Measurements from ENCODE around the gene ZNF48.

The ZNF48 gene

GRCh38 chr16:30407102-30407803 lies 12.0 kb downstream of the ZNF48 start, which contains the start of gene ZNF771:
Gene ZNF771 (plus strand): TSS chr16:30407606. CDS start chr16:30408054, 448 bp downstream.
- TF ChIP-seq SIN3A (IDR thresholded peaks at IDR 0.05; ENCODE audit: borderline replicate concordance, insufficient read depth, low read length) (peak; percentile 27; the same call in 1 of the 2 replicates), REST (IDR thresholded peaks at IDR 0.05; ENCODE audit: insufficient read depth in 1 of 2, low read depth in 2 of 2, low read length in 2 of 2) (no peak), TAF1 (IDR thresholded peaks at IDR 0.05; ENCODE audit: borderline replicate concordance, insufficient read depth, low read length) (peak; percentile 70; the same call in 1 of the 2 replicates), FOXP2 (optimal IDR thresholded peaks at IDR 0.05; ENCODE audit: borderline replicate concordance, extremely low read depth, extremely low read length, insufficient read depth) (peak; percentile 7), POLR2AphosphoS5 (IDR thresholded peaks at IDR 0.05; ENCODE audit: low read depth, low read length) (peak; percentile 84)

GRCh38 chr16:30407804-30408534 lies 12.7 kb downstream of the ZNF48 start:
- no peak for TF ChIP-seq POLR2AphosphoS5 (IDR thresholded peaks at IDR 0.05; ENCODE audit: low read depth, low read length)
- no peak for TF ChIP-seq FOXP2 (optimal IDR thresholded peaks at IDR 0.05; ENCODE audit: borderline replicate concordance, extremely low read depth, extremely low read length, insufficient read depth)
- TF ChIP-seq SIN3A (IDR thresholded peaks at IDR 0.05; ENCODE audit: borderline replicate concordance, insufficient read depth, low read length), result no peak
- no peak for TF ChIP-seq REST (IDR thresholded peaks at IDR 0.05; ENCODE audit: insufficient read depth in 1 of 2, low read depth in 2 of 2, low read length in 2 of 2)
- no peak for TF ChIP-seq TAF1 (IDR thresholded peaks at IDR 0.05; ENCODE audit: borderline replicate concordance, insufficient read depth, low read length)

- TF ChIP-seq REST (IDR thresholded peaks at IDR 0.05; ENCODE audit: insufficient read depth in 1 of 2, low read depth in 2 of 2, low read length in 2 of 2) (no peak), SIN3A (IDR thresholded peaks at IDR 0.05; ENCODE audit: borderline replicate concordance, insufficient read depth, low read length) (no peak), TAF1 (IDR thresholded peaks at IDR 0.05; ENCODE audit: borderline replicate concordance, insufficient read depth, low read length) (no peak), POLR2AphosphoS5 (IDR thresholded peaks at IDR 0.05; ENCODE audit: low read depth, low read length) (no peak), FOXP2 (optimal IDR thresholded peaks at IDR 0.05; ENCODE audit: borderline replicate concordance, extremely low read depth, extremely low read length, insufficient read depth) (no peak)
Observed at GRCh38 chr16:30409125-30410060, 14.2 kb downstream of the ZNF48 start.

- no peak for TF ChIP-seq POLR2AphosphoS5 (IDR thresholded peaks at IDR 0.05; ENCODE audit: low read depth, low read length)
- TF ChIP-seq REST (IDR thresholded peaks at IDR 0.05; ENCODE audit: insufficient read depth in 1 of 2, low read depth in 2 of 2, low read length in 2 of 2), result no peak
- no peak for TF ChIP-seq SIN3A (IDR thresholded peaks at IDR 0.05; ENCODE audit: borderline replicate concordance, insufficient read depth, low read length)
- TF ChIP-seq TAF1 (IDR thresholded peaks at IDR 0.05; ENCODE audit: borderline replicate concordance, insufficient read depth, low read length), result no peak
- no peak for TF ChIP-seq FOXP2 (optimal IDR thresholded peaks at IDR 0.05; ENCODE audit: borderline replicate concordance, extremely low read depth, extremely low read length, insufficient read depth)
Observed at GRCh38 chr16:30413112-30413806, 18.0 kb downstream of the ZNF48 start.

All from PFSK-1 (cell line).